ENCODE measurements around the gene PLTP.

PLTP gene

GRCh38 chr20:45946149-45946970, 34.4 kb upstream of the PLTP start:
- POLR2A ChIA-PET, result interaction anchor here (0.5 to 3.8 kb wide), 3 partner anchors 10 to 13 kb away, joined by 3 to 28 read pairs (median 6); partner anchors contain the start of gene PCIF1
- no peak overlapping the region for H3K27ac ChIP-seq (ENCODE audit: extremely low read depth, low read depth, low read length)
- CTCF ChIA-PET, result no interaction called here
- TF ChIP-seq, protein P1, sequence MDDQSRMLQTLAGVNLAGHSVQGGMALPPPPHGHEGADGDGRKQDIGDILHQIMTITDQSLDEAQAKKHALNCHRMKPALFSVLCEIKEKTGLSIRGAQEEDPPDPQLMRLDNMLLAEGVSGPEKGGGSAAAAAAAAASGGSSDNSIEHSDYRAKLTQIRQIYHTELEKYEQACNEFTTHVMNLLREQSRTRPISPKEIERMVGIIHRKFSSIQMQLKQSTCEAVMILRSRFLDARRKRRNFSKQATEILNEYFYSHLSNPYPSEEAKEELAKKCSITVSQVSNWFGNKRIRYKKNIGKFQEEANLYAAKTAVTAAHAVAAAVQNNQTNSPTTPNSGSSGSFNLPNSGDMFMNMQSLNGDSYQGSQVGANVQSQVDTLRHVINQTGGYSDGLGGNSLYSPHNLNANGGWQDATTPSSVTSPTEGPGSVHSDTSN (CRISPR knock-in tag; IDR thresholded peaks at IDR 0.05), result no peak
- H3K36me3 ChIP-seq (ENCODE audit: control insufficient read depth in 2 of 2, insufficient read depth in 1 of 2, low read length in 2 of 2), result peaks cover 4 to 89% of the 10 kb centered on the region in 2 experiments; a peak in 2 of 3 replicates
- H3K4me1 ChIP-seq (ENCODE audit: control insufficient read depth, insufficient read depth, low read length), result no peaks in the 10 kb centered on the region
- H3K4me3 ChIP-seq (ENCODE audit: low read depth, low read length), result no peak overlapping the region
- no peaks in the 10 kb centered on the region for H3K9me3 ChIP-seq (ENCODE audit: control insufficient read depth, insufficient read depth, low read depth, low read length)

DNA sequence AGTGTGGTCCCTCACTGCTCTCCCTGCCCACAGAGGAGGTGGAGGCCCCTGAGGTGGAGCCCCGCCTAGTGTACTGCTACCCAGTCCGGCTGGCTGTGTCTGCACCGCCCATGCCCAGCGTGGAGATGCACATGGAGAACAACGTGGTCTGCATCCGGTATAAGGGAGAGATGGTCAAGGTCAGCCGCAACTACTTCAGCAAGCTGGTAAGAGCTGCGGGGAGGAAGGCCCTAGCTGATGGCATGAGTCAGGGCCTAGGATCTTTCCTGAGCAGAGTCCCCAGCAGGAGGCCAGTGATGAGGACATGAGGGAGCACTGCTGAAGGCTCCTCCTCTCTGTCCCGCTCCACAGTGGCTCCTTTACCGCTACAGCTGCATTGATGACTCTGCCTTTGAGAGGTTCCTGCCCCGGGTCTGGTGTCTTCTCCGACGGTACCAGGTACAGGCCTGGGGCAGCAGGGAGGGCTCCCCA, 33.8 kb upstream of the PLTP start:
- ChIA-PET CTCF (no interaction called here), POLR2A (interaction anchor here (0.8 kb wide), 1 partner anchor 10 kb away, joined by 3 read pairs; no protein-coding TSS in a partner anchor)
- H3K4me3 ChIP-seq (ENCODE audit: low read depth, low read length), result no peak overlapping the region
- peaks cover 6 to 88% of the 10 kb centered on the region in 2 experiments; a peak in 2 of 3 replicates for H3K36me3 ChIP-seq (ENCODE audit: control insufficient read depth in 2 of 2, insufficient read depth in 1 of 2, low read length in 2 of 2)
- no peak overlapping the region for H3K27ac ChIP-seq (ENCODE audit: extremely low read depth, low read depth, low read length)
- H3K4me1 ChIP-seq (ENCODE audit: control insufficient read depth, insufficient read depth, low read length), result no peaks in the 10 kb centered on the region
- H3K9me3 ChIP-seq (ENCODE audit: control insufficient read depth, insufficient read depth, low read depth, low read length), result no peaks in the 10 kb centered on the region
- TF ChIP-seq ZNF18 (tag by site-specific recombination; IDR thresholded peaks at IDR 0.05), result no peak
- TF ChIP-seq, protein P2, sequence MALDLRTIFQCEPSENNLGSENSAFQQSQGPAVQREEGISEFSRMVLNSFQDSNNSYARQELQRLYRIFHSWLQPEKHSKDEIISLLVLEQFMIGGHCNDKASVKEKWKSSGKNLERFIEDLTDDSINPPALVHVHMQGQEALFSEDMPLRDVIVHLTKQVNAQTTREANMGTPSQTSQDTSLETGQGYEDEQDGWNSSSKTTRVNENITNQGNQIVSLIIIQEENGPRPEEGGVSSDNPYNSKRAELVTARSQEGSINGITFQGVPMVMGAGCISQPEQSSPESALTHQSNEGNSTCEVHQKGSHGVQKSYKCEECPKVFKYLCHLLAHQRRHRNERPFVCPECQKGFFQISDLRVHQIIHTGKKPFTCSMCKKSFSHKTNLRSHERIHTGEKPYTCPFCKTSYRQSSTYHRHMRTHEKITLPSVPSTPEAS (tag by site-specific recombination; IDR thresholded peaks at IDR 0.05), result no peak
- TF ChIP-seq ZIC2 (tag by site-specific recombination; IDR thresholded peaks at IDR 0.05), result 0 out of 2 replicates have a peak, but pooled peaks have one; percentile 16
- TF ChIP-seq ZNF677 (tag by site-specific recombination; IDR thresholded peaks at IDR 0.05), result no peak
- no peak for TF ChIP-seq ZNF585B (tag by site-specific recombination; IDR thresholded peaks at IDR 0.05)
- TF ChIP-seq ZNF629 (tag by site-specific recombination; IDR thresholded peaks at IDR 0.05), result peak; percentile 34; the same call in 1 of the 2 replicates
- peak; percentile 67 for TF ChIP-seq ZNF600 (tag by site-specific recombination; IDR thresholded peaks at IDR 0.05)
- TF ChIP-seq BCL6B (tag by site-specific recombination; IDR thresholded peaks at IDR 0.05), result no peak
- no peak for TF ChIP-seq ZBTB8A (tag by site-specific recombination; IDR thresholded peaks at IDR 0.05)
- no peak for TF ChIP-seq ZNF324 (tag by site-specific recombination; IDR thresholded peaks at IDR 0.05)
- TF ChIP-seq ZSCAN30 (tag by site-specific recombination; IDR thresholded peaks at IDR 0.05), result no peak
- TF ChIP-seq KLF9 (tag by site-specific recombination; IDR thresholded peaks at IDR 0.05; ENCODE audit: low read depth), result no peak
- TF ChIP-seq ZNF530 (tag by site-specific recombination; IDR thresholded peaks at IDR 0.05; ENCODE audit: low read depth), result no peak
- no peak for TF ChIP-seq ZNF558 (tag by site-specific recombination; IDR thresholded peaks at IDR 0.05)
- TF ChIP-seq KLF16 (tag by site-specific recombination; IDR thresholded peaks at IDR 0.05), result no peak
- TF ChIP-seq ZNF776 (tag by site-specific recombination; IDR thresholded peaks at IDR 0.05; ENCODE audit: borderline replicate concordance), result no peak
- TF ChIP-seq GLI2 (tag by site-specific recombination; IDR thresholded peaks at IDR 0.05; ENCODE audit: borderline replicate concordance, low read depth), result no peak
- no peak for TF ChIP-seq ZNF280D (tag by site-specific recombination; IDR thresholded peaks at IDR 0.05)
- no peak for TF ChIP-seq SETDB1 (IDR thresholded peaks at IDR 0.05; ENCODE audit: insufficient read length, low read length)
- TF ChIP-seq ZNF843 (tag by site-specific recombination; IDR thresholded peaks at IDR 0.05), result no peak
- TF ChIP-seq FEZF1 (tag by site-specific recombination; IDR thresholded peaks at IDR 0.05), result no peak
- TF ChIP-seq OVOL3 (tag by site-specific recombination; IDR thresholded peaks at IDR 0.05), result no peak
